Measurements from ENCODE around the gene NXPH1. TPM values are rescaled to one million over a fixed set of nuclear protein-coding genes. Genes with fewer than 3 reads are reported as not detected.
"Not testable (repeated sequence)": the region's sequence is repeated elsewhere in the genome, so short reads cannot be mapped to it uniquely, and the experiment has no call there.

NXPH1 gene
- total and polyA plus RNA-seq, 2 donors (not counting 1 experiment from before 2014, with no cell fraction given), result not detected

- H3K36me3 ChIP-seq (replicated peaks in 1 of 2; ENCODE audit: control extremely low read depth in 1 of 2, control insufficient read depth in 1 of 2, extremely low read depth in 1 of 2, insufficient read depth in 2 of 2, low read length in 1 of 2), result no peaks in the 10 kb centered on the region
- TF ChIP-seq CTCF (IDR thresholded peaks at IDR 0.05) (no peak), EZH2 (IDR thresholded peaks at IDR 0.05; ENCODE audit: borderline replicate concordance, insufficient read depth, low read depth, low read length, poor library complexity, severe bottlenecking) (no peak)
- H3K9ac ChIP-seq (ENCODE audit: low read length), result no peak overlapping the region
- no peak for ATAC-seq (ENCODE audit: low read depth)
- no peaks in the 10 kb centered on the region for H3K79me2 ChIP-seq (ENCODE audit: control insufficient read depth, insufficient read depth, low read length)
- Mint-ChIP-seq H3K9me3 (ENCODE audit: insufficient read depth) (no peaks in the 10 kb centered on the region), H3K27me3 (no peaks in the 10 kb centered on the region), H3K4me3 (no peak overlapping the region), H3K27ac (no peak overlapping the region), H3K4me1 (no peaks in the 10 kb centered on the region)
- no peaks in the 10 kb centered on the region for H3K4me1 ChIP-seq (ENCODE audit: control insufficient read depth in 2 of 2, insufficient read depth in 2 of 2, low read length in 2 of 2)
- H3K4me2 ChIP-seq (replicated peaks; ENCODE audit: low read depth, low read length, poor library complexity, severe bottlenecking), result no peak overlapping the region
- H3K27ac ChIP-seq (ENCODE audit: low read length in 2 of 2), result no peak overlapping the region
- intact Hi-C loops (cut with micrococcal nuclease), result no loop called here
- H2AFZ ChIP-seq (ENCODE audit: insufficient read depth, low read depth, low read length, poor library complexity, severe bottlenecking), result no peak overlapping the region
- no peaks in the 10 kb centered on the region for H3K27me3 ChIP-seq (replicated peaks in 1 of 4; ENCODE audit: control extremely low read depth in 1 of 4, control insufficient read depth in 3 of 4, insufficient read depth in 4 of 4, low read length in 3 of 4)
- CTCF ChIA-PET, result no interaction called here
- H3K9me3 ChIP-seq (ENCODE audit: control extremely low read depth in 1 of 3, control insufficient read depth in 2 of 3, insufficient read depth in 1 of 3, low read length in 2 of 3), result no peaks in the 10 kb centered on the region
- POLR2A ChIA-PET, result no interaction called here
- 100% methylated on average over 1 of the region's 4 CpGs for WGBS (ENCODE audit: insufficient coverage)
- no peaks in the 10 kb centered on the region for H4K20me1 ChIP-seq (ENCODE audit: control insufficient read depth, insufficient read depth, low read length, poor library complexity, severe bottlenecking)
- no peak for DNase-seq
- H3K4me3 ChIP-seq (ENCODE audit: control extremely low read depth in 1 of 5, extremely low read depth in 1 of 5, insufficient read depth in 1 of 5, low read depth in 2 of 5, low read length in 4 of 5), result no peak overlapping the region
Measured at GRCh38 chr7:8724080-8724718, 290.8 kb downstream of the NXPH1 start.

- H3K79me2 ChIP-seq (ENCODE audit: control insufficient read depth, insufficient read depth, low read length); H3K27ac ChIP-seq (ENCODE audit: low read length in 2 of 2); H3K9me3 ChIP-seq (ENCODE audit: control extremely low read depth in 1 of 3, control insufficient read depth in 2 of 3, insufficient read depth in 1 of 3, low read length in 2 of 3); intact Hi-C loops (cut with micrococcal nuclease); POLR2A ChIA-PET; H3K4me1 Mint-ChIP-seq; H4K20me1 ChIP-seq (ENCODE audit: control insufficient read depth, insufficient read depth, low read length, poor library complexity, severe bottlenecking); ATAC-seq (ENCODE audit: low read depth); H3K27me3 Mint-ChIP-seq; H3K9ac ChIP-seq (ENCODE audit: low read length); CTCF ChIA-PET; H2AFZ ChIP-seq (ENCODE audit: insufficient read depth, low read depth, low read length, poor library complexity, severe bottlenecking); H3K9me3 Mint-ChIP-seq (ENCODE audit: insufficient read depth); H3K4me3 Mint-ChIP-seq; H3K27ac Mint-ChIP-seq; DNase-seq; H3K36me3 ChIP-seq (replicated peaks in 1 of 2; ENCODE audit: control extremely low read depth in 1 of 2, control insufficient read depth in 1 of 2, extremely low read depth in 1 of 2, insufficient read depth in 2 of 2, low read length in 1 of 2); H3K4me3 ChIP-seq (ENCODE audit: control extremely low read depth in 1 of 5, extremely low read depth in 1 of 5, insufficient read depth in 1 of 5, low read depth in 2 of 5, low read length in 4 of 5); H3K4me1 ChIP-seq (ENCODE audit: control insufficient read depth in 2 of 2, insufficient read depth in 2 of 2, low read length in 2 of 2); H3K27me3 ChIP-seq (replicated peaks in 1 of 4; ENCODE audit: control extremely low read depth in 1 of 4, control insufficient read depth in 3 of 4, insufficient read depth in 4 of 4, low read length in 3 of 4); H3K4me2 ChIP-seq (replicated peaks; ENCODE audit: low read depth, low read length, poor library complexity, severe bottlenecking): not testable (repeated sequence)
- WGBS (ENCODE audit: insufficient coverage), result 97% methylated on average over 9 of the region's 14 CpGs
Measured at GRCh38 chr7:8731756-8732155, 298.3 kb downstream of the NXPH1 start.

Measured in B cell (primary cell).